AG04449 (cell line): ENCODE results near the gene APBA2.
"Not testable (repeated sequence)": the region's sequence is repeated elsewhere in the genome, so short reads cannot be mapped to it uniquely, and the experiment has no call there.

Source experiments
- CTCF ChIA-PET: fragments of 350-600 bp; formaldehyde crosslinking; extraction: SDS; loops from one replicate; lab custom pipeline; 2021; ENCODE audit warnings: antibody characterized with exemption; lab: Yijun Ruan, JAX
- POLR2A ChIA-PET: fragments of 400-600, 350-600 bp; formaldehyde crosslinking; extraction: SDS; loops from one replicate; lab custom pipeline; 2020; ENCODE audit warnings: antibody characterized with exemption, inconsistent platforms; lab: Yijun Ruan, JAX
- DNase-seq: peaks from one replicate; pipeline ENCODE4 v3.0.0-alpha.2; 2010; ENCODE audit warnings: low read depth, low spot score
- H3K4me3 ChIP-seq: 2 replicates; pipeline ENCODE4 v1.5.1; 2011; ENCODE audit warnings: low read depth, mild to moderate bottlenecking, control low read depth, low read length
- CTCF ChIP-seq: IDR thresholded peaks from one replicate; pipeline ENCODE4 v1.5.1; 2011; ENCODE audit warnings: mild to moderate bottlenecking, moderate library complexity, low read length, control low read depth, inconsistent platforms; ENCODE audit not compliant: insufficient read depth; ENCODE audit errors: missing control alignments

The APBA2 gene

GRCh38 chr15:29018995-29019976 lies 133.5 kb downstream of the APBA2 start:
- DNase-seq, result no peak
- CTCF ChIA-PET, result interaction anchor here (1.0 kb wide), 1 partner anchor 106 kb away, joined by 3 read pairs; no protein-coding TSS in a partner anchor
- H3K4me3 ChIP-seq, result no peak overlapping the region
- TF ChIP-seq CTCF, result no peak
- POLR2A ChIA-PET, result no interaction called here

- no peak overlapping the region for H3K4me3 ChIP-seq
- CTCF ChIA-PET, result no interaction called here
- TF ChIP-seq CTCF, result no peak
- no peak for DNase-seq
- POLR2A ChIA-PET, result no interaction called here
These were observed 136.1 kb downstream of the APBA2 start for GRCh38 chr15:29021857-29022256.

- TF ChIP-seq CTCF, result no peak
- ChIA-PET POLR2A (no interaction called here), CTCF (no interaction called here)
- H3K4me3 ChIP-seq, result no peak overlapping the region
- DNase-seq, result no peak
These were observed 138.9 kb downstream of the APBA2 start for GRCh38 chr15:29024662-29025061.

- H3K4me3 ChIP-seq, CTCF ChIA-PET, POLR2A ChIA-PET, DNase-seq: not testable (repeated sequence)
These were observed 139.6 kb downstream of the APBA2 start for GRCh38 chr15:29025411-29025810.

GRCh38 chr15:29028158-29028557 lies 142.4 kb downstream of the APBA2 start:
- H3K4me3 ChIP-seq, DNase-seq, CTCF ChIA-PET, POLR2A ChIA-PET: not testable (repeated sequence)

- ChIA-PET POLR2A (no interaction called here), CTCF (interaction anchor here (1.7 kb wide), 1 partner anchor 74 kb away, joined by 5 read pairs; no protein-coding TSS in a partner anchor)
- TF ChIP-seq CTCF, result no peak
- DNase-seq, result no peak
- H3K4me3 ChIP-seq, result no peak overlapping the region
These were observed 143.9 kb downstream of the APBA2 start for GRCh38 chr15:29029651-29030195.

GRCh38 chr15:29031502-29032228 lies 145.9 kb downstream of the APBA2 start:
- TF ChIP-seq CTCF, result no peak
- H3K4me3 ChIP-seq, result no peak overlapping the region
- CTCF ChIA-PET, result no interaction called here
- DNase-seq, result no peak
- POLR2A ChIA-PET, result no interaction called here
